Stimulated activated CD4-positive, alpha-beta T cell treated with anti-CD3 and anti-CD28 coated beads, Interleukin-15, amount 100 ng/mL, for 1 hour (primary cell): ENCODE results near the gene DIO1.

Experiments
- DNase-seq, 2 donors: peaks; one replicate each; pipeline ENCODE4 v3.0.0-alpha.2; 2020; ENCODE audit warnings: low read depth in 1 of 2, low spot score in 1 of 2

DIO1 gene

DNA sequence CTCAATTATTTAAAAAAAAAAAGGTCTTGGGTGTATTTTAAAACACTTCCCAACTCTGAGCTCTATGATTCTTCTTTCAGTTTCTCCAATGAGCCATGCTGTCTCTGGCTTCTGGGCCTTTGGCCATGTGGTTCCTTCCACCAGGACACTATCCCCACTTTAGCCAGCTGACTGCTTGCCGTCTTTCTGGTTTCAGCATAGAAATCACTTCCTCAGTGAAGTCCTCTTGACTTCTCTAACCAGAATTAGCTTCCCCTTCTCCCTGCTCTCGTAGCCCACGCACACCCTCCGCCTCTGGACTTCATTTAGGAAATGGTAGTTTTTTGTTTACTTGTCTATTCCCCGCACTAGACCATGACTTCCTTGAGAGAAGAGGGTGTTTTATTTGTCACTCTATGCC is 1.1 kb upstream of the DIO1 start:
- no peak for DNase-seq

DNA sequence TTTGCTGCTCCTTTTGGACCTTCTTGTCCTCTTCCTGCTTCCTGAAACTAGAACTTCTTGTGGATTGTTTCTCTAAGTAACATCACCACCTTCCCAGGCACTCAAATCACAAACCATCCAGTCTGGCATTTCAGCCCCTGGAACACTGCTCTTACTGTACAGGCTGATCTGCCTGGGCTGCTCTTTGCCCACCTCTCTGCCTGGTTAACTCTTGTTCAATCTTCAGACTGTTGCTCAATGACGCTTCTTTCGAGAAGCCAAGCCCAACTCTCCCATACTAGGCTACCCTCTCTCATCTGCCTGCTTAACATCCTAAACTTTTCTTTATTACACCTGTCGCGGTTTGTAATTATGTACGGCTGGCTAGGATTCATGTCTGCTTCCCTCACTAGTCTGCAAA is 657 bp downstream of the DIO1 start:
- no peak for DNase-seq

DNA sequence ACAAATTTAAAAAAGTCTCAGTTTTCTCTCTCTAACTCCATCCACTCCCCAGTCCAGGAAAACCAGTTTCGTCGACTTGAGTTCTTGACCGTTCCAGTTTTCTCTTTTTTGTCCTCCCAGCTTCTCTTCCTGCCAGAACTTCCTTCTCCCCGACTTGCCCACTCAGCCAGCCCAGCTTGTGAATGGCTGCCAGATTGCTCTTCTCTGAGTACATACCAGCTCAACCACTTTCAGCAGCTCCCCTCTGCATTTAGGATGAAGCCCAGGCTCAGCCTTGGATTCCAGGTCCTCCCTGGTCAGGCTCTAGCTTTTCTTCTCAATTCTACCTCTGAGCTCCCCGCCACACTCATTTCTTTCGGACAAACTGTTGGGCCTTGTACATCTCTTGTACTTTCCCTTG is 1.4 kb downstream of the DIO1 start:
- no peak for DNase-seq

DNA sequence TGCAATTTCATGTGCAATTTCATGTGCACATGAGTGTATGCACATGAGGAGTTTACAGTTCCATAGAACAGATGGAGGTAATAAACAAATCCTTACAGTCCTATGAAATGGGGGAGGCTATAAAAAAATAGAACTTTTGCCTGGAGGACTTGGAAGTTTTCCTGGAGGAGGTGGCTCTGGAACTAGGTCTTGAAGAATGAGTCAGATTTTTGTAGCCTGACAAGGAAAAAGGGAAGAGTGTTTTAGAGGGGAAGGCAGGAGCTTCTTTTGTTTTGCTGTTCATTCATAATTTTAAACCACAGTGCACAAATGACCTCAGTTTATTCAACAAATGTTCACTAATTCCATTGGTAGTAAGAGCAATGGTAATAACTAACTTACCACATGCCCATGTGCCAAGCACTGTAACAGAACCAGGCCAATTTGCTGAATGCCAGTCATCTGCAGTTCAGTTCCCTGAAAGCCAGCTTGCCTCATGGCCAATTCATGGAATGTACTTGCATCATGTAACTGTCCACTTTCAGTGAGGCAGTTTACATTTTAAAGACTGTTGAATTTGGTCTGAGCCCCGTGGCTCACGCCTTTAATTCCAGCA is 2.7 kb downstream of the DIO1 start:
- DNase-seq: no peak

DNA sequence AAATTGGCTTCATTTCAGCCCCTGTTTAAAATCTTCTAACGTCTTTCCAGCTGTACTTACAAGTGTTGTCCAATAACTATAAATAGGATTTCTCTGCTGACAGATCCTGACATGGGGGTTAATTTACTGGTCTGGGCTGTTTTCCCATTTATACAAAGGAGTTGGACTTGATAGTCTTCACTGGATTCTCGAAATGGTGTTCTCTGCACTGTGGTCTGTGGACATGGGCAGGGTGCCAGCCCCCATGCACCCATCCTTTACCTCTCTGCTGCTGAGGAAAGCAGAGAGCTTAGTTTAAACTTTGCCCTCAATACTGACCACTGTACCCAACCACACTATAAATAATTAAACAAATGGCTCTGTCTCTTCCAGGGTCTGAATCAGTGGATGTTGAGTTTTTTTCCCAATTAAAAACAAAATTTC is 5.2 kb downstream of the DIO1 start:
- no peak for DNase-seq

DNA sequence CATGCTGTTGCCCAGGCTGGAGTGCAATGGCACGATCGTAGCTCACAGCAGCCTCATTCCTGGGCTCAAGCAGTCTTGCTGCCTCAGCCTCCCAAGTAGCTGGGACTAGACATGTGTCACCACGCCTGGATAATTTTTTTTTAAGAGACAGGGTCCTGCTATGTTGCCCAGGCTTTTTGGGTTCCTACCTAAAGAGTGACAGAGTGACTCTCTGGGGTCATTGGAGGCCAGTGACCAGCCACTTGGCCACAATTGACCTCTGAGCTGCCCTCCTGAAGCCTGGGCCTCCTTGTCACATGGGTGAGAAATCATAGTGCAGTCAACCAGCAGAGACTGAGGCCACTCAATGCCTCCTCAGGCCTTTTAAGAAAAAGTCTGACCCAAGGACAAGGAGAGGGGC is 5.7 kb downstream of the DIO1 start:
- no peak for DNase-seq

DNA sequence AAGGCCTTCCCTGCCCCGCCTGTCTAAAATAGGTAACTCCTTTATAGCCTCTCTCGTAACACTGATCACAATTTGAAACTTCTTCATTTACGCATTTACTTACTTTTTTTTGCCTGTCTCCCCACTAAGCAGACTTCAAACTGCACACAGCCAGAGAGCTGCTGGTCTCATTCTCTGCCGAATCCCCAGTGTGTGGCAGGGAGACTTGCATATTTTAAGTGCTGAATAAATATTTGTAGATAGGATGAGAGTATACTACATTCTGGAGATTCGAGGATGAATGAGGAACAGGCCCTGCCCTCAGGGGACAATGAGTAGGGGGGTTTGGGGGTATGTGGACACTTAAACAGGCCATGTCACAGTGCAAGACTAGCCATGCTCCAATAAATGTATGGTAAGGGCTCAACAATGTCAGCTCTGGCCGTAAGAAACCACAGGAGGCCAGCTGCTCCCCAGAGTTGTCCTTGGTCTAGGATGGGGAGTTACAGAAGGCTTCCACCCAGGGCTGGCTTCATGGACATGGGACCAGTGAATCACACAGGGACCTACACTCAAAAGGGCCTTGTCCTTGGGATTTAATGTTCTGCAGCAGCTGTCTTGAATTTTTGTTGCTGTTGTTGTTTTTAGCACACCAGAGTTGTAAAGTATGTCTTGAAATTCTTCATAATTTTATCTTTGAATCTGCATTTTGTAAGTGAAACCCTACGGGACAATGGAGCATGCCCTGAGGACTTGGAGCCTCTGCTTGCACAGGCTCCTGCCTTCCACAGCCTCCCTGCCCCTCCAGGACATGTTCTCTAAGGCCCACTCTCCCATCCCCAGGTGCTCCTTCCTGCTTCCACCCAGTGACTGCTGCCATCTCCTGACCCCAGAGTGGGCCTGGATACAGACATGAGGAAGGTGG is 8.5 kb downstream of the DIO1 start:
- DNase-seq: no peak

DNA sequence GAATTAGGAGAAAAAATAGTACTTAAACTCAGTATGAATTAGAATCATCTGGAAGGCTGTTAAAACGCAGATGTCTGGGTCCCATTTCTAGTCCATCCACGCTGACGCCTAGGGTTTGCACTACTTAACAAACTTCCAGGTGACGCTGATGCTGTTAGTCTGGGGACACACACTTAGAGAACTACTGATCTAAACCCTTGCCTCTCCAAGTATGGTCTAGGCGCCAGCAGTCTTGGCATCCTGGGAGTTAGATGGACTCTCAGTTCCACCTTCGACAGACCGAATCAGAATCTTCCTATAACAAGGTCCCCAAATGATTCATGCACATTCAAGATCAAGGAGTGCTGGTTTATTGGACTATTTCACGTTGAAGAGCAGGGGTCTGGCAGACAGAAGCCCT is 11.5 kb downstream of the DIO1 start:
- no peak for DNase-seq

DNA sequence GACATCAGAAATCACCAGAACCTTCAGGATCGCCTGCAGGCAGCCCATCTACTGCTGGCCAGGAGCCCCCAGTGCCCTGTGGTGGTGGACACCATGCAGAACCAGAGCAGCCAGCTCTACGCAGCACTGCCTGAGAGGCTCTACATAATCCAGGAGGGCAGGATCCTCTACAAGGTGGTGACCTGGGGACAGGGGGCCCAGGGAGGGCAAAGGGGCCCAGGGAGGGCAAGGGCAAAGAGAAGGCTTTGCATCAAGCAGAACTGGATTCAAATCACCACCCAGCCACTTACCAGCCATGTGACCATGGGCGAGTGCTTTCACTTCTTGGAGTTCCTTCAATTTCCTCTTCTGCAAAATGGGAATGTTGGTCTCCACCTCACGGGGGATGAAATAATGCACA is 12.1 kb downstream of the DIO1 start:
- no peak for DNase-seq

DNA sequence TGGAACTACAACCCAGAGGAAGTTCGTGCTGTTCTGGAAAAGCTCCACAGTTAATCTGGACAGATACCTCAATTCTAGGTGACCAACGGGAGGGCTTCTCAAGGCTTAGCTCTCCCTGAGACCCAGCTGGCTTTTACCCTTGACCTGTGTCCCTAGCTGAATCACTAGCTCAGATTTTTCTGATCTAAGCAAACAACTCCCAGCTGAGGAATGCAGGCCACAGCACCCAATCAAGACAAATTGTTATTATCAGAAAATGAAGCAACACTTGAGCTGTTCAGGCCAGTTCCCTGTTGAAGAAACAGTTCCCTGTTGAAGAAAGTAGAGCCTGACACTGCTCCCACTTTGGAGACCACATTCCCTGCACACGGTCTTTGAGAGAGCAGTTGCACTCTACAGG is 16.0 kb downstream of the DIO1 start:
- DNase-seq: no peak

DNA sequence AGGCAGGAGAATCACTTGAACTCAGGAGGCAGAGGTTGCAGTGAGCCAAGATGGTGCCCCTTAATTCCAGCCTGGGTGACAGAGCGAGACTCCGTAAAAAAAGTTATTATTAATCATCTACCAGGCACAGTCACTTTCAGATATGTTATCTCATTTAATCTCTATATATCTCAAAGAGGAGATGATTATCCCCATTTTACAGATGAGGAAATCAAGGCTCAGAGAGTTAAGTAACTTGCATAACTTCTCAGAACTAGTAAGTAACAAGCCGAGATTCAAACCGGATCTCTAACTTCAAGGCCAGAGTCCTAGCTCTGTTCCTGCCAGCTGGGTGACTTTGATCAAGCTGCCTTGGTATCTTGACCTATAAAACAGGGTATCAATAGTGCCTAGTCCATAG is 17.5 kb downstream of the DIO1 start:
- no peak for DNase-seq

DNA sequence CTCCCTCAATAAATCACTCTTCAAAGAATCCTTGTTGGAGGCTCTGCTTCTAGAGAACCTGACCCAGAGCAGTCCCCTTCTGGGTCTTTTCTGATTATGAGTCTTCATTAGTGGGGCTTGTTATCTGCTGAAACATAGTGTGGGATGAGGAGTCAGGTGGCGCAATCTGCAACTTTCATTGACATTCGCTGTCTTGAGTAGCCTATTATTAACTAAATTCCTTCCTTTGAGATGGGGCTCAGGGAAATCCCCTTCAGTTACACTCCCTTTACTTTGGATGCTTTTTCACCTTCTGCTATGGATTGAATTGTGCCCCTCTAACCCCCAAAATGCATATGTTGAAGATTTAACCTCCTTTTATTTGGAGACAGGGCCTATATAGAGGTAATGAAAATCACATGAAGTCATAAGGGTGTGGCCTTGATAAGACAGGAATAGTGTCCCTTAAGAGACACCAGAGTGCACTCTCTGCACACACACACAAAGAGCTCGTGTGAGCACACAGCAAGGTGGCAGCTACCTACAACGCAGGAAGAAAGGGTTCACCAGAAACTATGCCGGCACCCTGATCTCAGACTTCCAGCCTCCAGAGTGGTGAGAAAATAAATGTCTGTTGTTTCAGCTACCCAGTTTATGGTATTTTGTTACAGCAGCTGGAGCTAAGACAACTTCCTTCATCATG is 19.5 kb downstream of the DIO1 start:
- no peak for DNase-seq

DNA sequence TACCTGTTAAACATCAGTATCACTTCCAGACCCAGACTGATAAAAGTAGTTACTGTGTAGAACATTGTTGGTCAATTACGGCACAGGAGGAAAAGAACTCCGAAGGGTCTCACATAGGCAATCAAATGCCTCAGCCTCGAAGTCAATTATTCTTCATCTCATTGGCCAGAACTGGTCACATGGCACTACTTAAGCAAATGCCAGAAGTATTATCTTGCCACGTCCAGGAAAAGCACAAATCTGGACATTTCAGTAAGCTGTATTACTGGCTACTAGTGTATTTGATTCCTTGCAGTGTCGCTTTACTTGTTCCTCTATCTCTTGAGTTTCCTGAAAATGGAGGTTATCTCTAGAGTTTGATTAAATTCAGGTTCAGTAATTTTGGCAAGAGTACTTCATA is 24.4 kb downstream of the DIO1 start:
- DNase-seq: no peak

DNA sequence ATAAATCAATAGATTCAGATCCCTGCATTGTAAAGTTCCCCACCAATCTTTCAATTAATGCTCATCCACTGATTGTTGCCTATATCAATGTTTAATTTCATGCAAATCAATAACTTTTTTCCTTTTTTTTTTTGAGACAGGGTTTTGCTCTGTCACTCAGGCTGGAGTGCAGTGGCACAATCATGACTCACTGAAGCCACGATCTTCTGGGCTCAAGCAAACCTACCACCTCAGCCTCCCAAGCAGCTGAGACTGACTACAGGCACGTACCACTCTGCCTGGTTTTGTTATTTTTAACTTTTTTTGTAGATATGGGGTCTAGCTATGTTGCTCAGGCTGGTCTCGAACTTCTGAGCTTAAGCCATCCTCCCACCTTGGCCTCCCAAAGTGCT is 25.7 kb downstream of the DIO1 start:
- DNase-seq: no peak

DNA sequence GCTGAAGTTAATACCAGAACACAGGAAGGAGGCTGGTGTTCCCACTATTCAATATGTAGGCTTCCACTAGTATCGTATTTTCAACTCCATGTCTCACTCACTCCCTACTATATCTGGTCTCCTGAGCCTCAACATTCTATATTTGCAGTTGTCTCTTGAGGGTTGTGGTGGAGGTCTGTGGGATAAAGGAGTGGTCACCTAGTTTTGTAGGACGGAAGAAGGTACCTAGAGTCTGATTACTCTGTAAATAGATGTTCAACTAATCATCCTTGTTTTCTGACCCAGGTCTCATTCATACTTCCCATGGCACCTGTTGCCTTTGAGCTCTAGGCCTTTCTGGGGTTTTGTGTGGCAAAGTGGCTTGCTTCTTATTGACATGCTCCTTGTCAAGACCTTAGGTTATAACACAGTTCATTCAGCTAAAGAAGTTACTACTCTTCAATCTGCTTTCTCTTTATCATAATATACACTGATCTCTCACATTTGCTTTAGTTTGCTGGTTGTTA is 33.4 kb downstream of the DIO1 start:
- DNase-seq: no peak

DNA sequence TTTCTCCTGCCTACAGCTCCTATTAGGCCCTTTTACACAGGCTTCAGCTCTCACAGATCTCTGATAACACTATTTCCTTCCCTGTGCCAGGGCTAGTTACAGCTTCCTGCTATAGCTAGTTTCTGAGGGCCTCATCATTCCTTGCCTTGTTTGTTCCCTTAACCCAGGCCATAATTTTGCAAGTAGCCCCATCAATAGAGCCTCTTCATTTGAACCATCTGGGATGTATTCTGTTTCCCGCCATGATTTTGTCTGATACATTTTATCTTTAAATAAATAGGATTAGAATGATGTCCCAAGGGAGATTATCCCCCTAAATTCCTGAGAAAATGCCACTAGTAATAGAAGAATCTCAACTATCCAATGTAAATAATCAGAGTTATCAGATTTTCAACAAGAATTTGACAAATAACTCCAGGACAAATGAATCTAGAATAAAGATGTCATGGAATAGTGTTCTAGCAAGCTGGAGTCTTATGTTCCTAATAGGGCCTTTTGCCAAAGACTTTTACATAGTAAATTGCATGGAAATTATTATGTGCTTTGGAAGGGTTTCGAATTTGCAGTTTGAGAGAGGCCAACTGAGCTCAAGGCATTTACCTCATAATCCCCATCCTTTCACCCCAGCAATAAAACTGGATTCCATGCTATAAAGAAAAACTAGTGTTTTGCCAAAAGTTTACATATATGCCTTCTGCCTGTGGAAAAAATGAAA is 35.4 kb downstream of the DIO1 start:
- no peak for DNase-seq

DNA sequence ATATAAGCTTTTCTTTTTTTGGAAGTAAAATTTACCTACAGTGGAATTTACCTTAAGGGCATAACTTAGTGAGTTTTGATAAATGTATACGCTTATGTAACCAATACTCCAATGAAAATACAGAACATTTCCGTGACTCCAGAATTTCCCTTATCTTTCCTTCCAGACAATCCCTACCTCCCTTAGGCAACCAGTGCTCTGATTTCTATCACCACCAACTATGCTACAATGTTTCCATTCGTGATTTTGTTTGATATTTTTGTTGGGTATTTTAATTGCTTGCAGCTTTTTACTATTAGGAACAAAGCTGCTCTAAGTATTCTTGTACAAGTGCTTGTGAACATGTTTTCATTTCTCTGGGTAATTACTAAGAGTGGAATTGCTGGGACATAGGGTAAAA is 36.9 kb downstream of the DIO1 start:
- DNase-seq: no peak

DNA sequence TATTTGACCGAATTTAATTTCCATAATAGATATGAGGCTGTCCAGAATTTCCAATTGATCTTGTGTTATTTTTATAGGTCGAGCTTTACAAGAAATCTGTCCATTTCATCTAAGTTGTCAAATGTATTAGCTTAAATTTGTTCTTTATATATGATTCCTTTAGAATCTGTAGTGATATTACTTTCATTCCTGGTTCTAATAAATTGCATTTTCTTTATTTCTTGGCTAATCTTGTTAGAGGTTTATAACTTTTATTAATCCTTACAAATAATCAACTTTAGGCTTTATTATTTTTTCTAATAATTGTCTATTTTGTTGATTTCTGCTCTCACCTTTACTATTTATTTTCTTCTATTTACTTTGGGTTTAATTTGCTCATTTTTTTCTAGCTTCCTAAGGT is 37.5 kb downstream of the DIO1 start:
- DNase-seq: no peak

DNA sequence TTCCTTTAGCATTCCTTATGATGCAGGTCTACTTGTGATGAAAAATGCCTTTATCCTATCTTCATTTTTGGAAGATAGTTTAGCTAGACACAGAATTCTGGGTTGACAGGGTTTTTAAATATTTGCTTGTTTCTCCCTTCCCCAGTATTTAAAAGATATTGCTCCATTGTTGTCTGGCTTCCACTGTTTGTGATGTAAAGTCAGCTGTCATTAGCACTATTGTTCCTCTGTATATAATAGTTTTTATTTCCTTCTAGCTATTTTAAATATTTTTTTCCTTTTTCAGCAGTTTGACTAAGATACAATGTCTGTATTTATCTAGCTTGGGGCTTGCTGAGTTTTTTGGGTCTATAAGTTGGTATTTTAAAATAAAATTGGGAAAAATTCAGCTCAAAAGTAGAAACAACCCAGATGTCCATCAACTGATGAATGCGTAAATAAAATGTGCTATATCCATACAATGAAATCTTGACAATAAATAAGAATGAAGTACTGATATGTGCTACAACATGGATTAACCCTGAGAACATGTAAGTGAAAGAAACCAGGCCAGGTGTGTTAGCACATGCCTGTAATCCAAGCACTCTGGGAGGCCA is 40.3 kb downstream of the DIO1 start:
- no peak for DNase-seq

DNA sequence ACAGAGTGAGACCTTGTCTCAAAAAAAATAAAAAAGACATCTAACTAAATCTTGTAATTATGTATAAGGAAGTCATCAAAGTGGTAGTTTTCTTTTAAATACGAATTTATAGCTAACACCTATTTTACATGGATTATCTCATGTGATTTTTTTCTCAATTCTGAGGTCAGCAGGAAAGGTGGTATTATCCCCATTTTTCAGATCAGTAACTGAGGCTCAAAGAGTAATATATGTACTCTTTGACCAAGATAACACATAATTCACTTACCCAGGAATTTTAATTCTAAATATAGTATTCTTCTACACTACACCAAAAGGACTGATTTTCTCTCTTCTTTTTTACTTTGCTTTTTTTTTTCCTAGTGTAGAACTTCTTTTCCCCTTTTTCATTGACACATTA is 42.4 kb downstream of the DIO1 start:
- DNase-seq: no peak
